ENCODE results near the gene PRDM5. TPM values are rescaled to one million over a fixed set of nuclear protein-coding genes. Genes with fewer than 3 reads are reported as not detected.

Gene PRDM5
- total RNA-seq, 6 experiments from 2014 or later, result 0.20 to 0.64 (median 0.36) TPM

DNA sequence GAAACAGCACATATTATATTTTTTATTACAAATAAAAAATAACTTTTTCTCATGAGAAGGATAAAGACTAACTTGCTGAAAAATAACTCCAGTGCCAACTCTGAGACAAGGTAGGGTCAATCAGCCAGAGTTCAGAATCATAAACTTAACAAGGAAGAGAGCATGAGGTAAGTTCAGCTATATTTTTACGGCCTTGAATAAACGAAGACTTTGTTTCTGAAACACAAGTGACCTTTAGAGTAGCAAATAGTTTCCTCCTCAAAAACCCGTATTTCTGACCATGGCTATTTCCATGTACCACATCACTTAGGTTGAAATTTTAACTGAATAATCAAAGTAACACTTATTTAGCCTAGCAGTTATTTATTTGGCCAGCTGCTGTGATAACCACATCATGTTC lies 45.5 kb downstream of the PRDM5 start:
- Histone ChIP-seq H3K4me1 (no peaks in the 10 kb centered on the region), H3K27ac (no peak overlapping the region), H3K4me3 (no peak overlapping the region), H3K9me3 (no peaks in the 10 kb centered on the region), H3K27me3 (no peaks in the 10 kb centered on the region), H3K36me3 (no peaks in the 10 kb centered on the region)
- intact Hi-C loops (cut with DNase I), result no loop called here
- WGBS (ENCODE audit: insufficient coverage, low coverage, low lambda C conversion rate, missing lambda C conversion rate), result 30% methylated on average over 3 of the region's 3 CpGs
- DNase-seq (no peak), ATAC-seq (no peak)
- TF ChIP-seq, protein P1, sequence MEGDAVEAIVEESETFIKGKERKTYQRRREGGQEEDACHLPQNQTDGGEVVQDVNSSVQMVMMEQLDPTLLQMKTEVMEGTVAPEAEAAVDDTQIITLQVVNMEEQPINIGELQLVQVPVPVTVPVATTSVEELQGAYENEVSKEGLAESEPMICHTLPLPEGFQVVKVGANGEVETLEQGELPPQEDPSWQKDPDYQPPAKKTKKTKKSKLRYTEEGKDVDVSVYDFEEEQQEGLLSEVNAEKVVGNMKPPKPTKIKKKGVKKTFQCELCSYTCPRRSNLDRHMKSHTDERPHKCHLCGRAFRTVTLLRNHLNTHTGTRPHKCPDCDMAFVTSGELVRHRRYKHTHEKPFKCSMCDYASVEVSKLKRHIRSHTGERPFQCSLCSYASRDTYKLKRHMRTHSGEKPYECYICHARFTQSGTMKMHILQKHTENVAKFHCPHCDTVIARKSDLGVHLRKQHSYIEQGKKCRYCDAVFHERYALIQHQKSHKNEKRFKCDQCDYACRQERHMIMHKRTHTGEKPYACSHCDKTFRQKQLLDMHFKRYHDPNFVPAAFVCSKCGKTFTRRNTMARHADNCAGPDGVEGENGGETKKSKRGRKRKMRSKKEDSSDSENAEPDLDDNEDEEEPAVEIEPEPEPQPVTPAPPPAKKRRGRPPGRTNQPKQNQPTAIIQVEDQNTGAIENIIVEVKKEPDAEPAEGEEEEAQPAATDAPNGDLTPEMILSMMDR (IDR thresholded peaks at IDR 0.05), result no peak
- no peak for TF ChIP-seq POLR2A (IDR thresholded peaks at IDR 0.05)

DNA sequence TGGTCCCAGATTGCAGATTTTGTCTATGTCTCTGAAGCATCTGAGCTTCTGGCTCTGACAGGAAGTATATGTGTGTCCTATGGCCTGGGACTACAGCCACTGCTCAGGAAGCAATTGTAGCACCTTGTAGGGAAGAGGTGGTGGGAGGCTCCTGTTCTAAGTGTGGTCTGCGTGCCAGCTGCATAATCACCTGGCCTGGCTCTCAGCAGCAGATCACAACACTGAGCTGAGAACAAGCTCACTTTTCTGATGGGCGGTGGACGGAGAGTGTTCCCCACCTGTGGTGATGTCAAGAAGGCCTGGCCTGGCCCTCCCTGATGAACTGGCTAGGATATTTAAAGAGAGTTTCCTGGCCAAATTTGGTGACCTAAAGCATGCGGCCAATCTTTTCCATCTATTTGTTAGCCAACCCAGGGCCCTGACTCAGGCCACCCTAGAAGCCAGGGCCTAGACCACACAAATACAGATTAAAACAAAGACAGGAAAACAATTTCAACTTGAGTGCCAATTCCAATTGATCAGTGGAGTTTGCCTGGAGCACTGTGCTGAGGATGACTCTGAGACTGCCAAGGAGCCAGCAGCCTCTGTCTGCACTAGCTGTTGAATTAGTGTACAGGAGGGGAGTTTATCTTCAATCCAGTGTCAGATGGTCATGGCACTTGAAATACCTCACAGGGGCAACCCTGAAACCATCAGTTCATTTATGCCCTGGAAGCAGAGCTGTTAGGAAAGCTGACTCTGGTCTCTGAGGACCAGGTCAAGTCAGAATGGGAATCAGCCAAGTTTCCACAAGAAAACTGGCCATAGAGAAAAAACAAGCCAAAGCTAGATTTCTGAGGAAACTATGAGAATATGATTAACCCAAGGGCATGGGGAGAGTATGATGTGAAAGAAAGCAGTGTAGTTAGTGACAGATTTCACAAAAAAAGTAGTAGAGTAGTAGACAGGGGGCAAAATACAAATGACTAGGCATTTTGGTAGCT lies 47.4 kb downstream of the PRDM5 start:
- DNase-seq (no peak), ATAC-seq (no peak)
- Histone ChIP-seq H3K27me3 (no peaks in the 10 kb centered on the region), H3K4me1 (no peaks in the 10 kb centered on the region), H3K9me3 (no peaks in the 10 kb centered on the region), H3K27ac (no peak overlapping the region), H3K4me3 (no peak overlapping the region), H3K36me3 (no peaks in the 10 kb centered on the region)
- WGBS (ENCODE audit: insufficient coverage, low coverage, low lambda C conversion rate, missing lambda C conversion rate), result 40% methylated on average over 1 of the region's 4 CpGs
- TF ChIP-seq, protein P1 (IDR thresholded peaks at IDR 0.05), result no peak
- TF ChIP-seq POLR2A (IDR thresholded peaks at IDR 0.05), result no peak
- intact Hi-C loops (cut with DNase I), result no loop called here

DNA sequence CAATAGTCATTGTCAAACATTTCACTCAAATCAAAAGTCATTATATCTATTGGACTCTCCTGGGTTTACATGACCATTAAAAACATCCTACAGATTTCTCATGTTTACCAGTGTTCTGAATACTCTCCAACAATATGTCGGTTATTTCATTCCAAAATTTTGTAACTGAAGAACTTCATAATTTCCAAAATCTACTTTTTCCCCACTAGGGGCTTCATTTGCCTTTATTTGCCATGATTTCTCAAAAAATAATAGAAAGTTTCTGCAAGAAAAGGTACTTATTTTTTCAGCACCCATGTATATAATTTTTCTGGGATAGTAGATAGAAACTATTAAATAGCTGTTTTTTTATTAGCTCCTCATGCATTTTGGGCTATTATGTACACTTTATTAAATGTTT lies 49.0 kb downstream of the PRDM5 start:
- H3K27ac ChIP-seq, result no peak overlapping the region
- TF ChIP-seq, protein P1 (IDR thresholded peaks at IDR 0.05), result no peak
- no peak for TF ChIP-seq POLR2A (IDR thresholded peaks at IDR 0.05)
- ATAC-seq (no peak), DNase-seq (no peak)
- H3K9me3 ChIP-seq, result no peaks in the 10 kb centered on the region
- WGBS (ENCODE audit: insufficient coverage, low coverage, low lambda C conversion rate, missing lambda C conversion rate), result 87% methylated on average over 1 of the region's 1 CpG
- intact Hi-C loops (cut with DNase I), result no loop called here
- H3K36me3 ChIP-seq, result no peaks in the 10 kb centered on the region
- no peaks in the 10 kb centered on the region for H3K27me3 ChIP-seq
- H3K4me3 ChIP-seq, result no peak overlapping the region
- H3K4me1 ChIP-seq, result no peaks in the 10 kb centered on the region

DNA sequence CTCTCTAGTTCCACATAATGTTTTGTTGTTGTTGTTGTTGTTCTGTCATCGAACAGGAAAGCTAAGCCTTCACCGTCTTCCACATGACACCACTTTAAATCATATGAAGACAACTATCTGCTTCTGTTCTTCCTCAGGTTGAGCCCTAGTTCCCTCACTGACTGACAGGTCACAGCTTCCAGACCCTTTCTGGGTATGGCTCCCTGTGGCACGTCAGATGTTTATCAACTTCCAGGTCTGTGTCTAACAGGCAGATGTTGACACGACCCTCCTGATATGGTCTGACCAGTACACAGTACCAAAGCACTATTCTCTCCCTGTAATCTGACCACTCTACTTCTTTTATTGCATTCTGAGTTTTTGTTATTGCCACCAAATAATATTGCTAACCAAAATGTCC lies 51.4 kb downstream of the PRDM5 start:
- H3K27me3 ChIP-seq, result no peaks in the 10 kb centered on the region
- WGBS (ENCODE audit: insufficient coverage, low coverage, low lambda C conversion rate, missing lambda C conversion rate), result 70% methylated on average over 4 of the region's 4 CpGs
- ATAC-seq, result no peak
- H3K36me3 ChIP-seq, result no peaks in the 10 kb centered on the region
- intact Hi-C loops (cut with DNase I), result no loop called here
- no peaks in the 10 kb centered on the region for H3K9me3 ChIP-seq
- TF ChIP-seq POLR2A (IDR thresholded peaks at IDR 0.05), result no peak
- TF ChIP-seq, protein P1 (IDR thresholded peaks at IDR 0.05), result no peak
- DNase-seq, result no peak
- no peak overlapping the region for H3K4me3 ChIP-seq
- no peak overlapping the region for H3K27ac ChIP-seq
- H3K4me1 ChIP-seq, result no peaks in the 10 kb centered on the region

Measured in right lobe of liver (tissue), 6 donors.